ENCODE data around the gene AGMAT.

DNA sequence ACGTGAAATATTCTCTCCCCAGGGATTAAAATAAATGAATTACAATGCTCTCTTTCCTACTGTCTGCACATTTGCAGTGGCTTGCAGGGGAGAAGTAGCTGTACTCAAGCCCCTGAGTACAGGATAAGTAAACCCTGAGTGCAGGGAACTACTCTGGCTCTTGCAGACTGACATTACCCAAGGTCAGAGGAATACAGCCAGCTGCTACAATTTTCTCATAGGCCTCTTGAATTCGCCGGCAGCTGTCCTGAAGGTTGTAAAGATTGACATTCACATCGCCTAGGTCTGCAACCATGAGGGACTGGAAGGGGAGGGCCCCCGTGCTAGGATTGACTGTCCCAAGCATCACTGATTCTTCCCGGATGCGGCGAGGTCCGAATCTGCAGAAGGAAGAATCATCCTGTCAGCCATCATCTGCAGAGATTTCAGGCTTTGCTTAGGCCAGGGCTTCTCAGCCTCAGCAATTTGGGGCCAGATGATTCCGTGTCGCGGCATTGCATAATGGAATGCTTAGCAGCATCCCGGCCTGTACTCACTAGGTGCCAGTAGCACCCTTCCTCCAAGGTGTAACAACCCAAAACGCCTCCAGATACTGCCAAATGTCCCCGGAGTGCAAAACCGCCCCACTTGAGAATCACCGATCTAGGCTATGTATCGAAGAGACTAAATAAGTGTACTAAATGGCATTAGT, 1.7 kb downstream of the AGMAT start:
- TF ChIP-seq, protein P1, sequence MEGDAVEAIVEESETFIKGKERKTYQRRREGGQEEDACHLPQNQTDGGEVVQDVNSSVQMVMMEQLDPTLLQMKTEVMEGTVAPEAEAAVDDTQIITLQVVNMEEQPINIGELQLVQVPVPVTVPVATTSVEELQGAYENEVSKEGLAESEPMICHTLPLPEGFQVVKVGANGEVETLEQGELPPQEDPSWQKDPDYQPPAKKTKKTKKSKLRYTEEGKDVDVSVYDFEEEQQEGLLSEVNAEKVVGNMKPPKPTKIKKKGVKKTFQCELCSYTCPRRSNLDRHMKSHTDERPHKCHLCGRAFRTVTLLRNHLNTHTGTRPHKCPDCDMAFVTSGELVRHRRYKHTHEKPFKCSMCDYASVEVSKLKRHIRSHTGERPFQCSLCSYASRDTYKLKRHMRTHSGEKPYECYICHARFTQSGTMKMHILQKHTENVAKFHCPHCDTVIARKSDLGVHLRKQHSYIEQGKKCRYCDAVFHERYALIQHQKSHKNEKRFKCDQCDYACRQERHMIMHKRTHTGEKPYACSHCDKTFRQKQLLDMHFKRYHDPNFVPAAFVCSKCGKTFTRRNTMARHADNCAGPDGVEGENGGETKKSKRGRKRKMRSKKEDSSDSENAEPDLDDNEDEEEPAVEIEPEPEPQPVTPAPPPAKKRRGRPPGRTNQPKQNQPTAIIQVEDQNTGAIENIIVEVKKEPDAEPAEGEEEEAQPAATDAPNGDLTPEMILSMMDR (IDR thresholded peaks at IDR 0.05; ENCODE audit: insufficient read depth, low read length, poor library complexity, severe bottlenecking), result no peak
- no peak for TF ChIP-seq EZH2phosphoT487 (conservative IDR thresholded peaks at IDR 0.05; ENCODE audit: low read length)

Data from SU-DHL-6 (cell line).